IMR-90 (cell line): ENCODE measurements around the gene ANXA7. TPM values are rescaled to one million over a fixed set of nuclear protein-coding genes. Genes with fewer than 3 reads are reported as not detected.

Experiments used
- ATAC-seq: fragments of 200-7000 bp; cut with Tn5 transposase; 2 replicates; pipeline ENCODE4 v1.9.1; 2020; ENCODE audit warnings: low read depth, mild to moderate bottlenecking, moderate library complexity
- BruUV-seq: library from RNA; stranded (reverse); fragments of 400-500 nt; replicated peaks from 2 replicates; lab custom pipeline; 2021; lab: Mats Ljungman, UMichigan
- CTCF ChIA-PET: fragments of 300-600 bp; formaldehyde crosslinking; extraction: SDS; loops from one replicate; lab custom pipeline; 2021; ENCODE audit warnings: antibody characterized with exemption; lab: Yijun Ruan, JAX
- POLR2A ChIA-PET: fragments of 300-600 bp; sonication (Branson Sonifier 250); formaldehyde crosslinking; loops from one replicate; lab custom pipeline; 2022; ENCODE audit warnings: antibody characterized with exemption; ENCODE audit not compliant: unreplicated experiment; lab: Charles Lee
- DNase-seq: peaks from one replicate; pipeline ENCODE4 v3.0.0; 2013
- H2AFZ ChIP-seq: replicated peaks from 2 replicates; pipeline ENCODE3; 2013; ENCODE audit warnings: low read length, mild to moderate bottlenecking; ENCODE audit not compliant: poor library complexity
- H2AK5ac ChIP-seq: 2 replicates; pipeline ENCODE4 v1.6.1; 2013; ENCODE audit warnings: low read depth, low read length, inconsistent platforms
- H2AK9ac ChIP-seq: replicated peaks from 2 replicates; pipeline ENCODE3; 2013; ENCODE audit warnings: mild to moderate bottlenecking, low read depth, low read length, moderate library complexity; ENCODE audit not compliant: poor library complexity
- H2BK120ac ChIP-seq: 2 replicates; pipeline ENCODE4 v1.6.1; 2013; ENCODE audit warnings: low read depth, low read length, inconsistent platforms
- H2BK15ac ChIP-seq: 3 replicates; pipeline ENCODE4 v1.6.1; 2013; ENCODE audit warnings: low read depth, low read length, inconsistent platforms
- H2BK20ac ChIP-seq: 2 replicates; pipeline ENCODE4 v1.6.1; 2013; ENCODE audit warnings: low read depth, mild to moderate bottlenecking, inconsistent platforms, low read length, moderate library complexity
- H2BK5ac ChIP-seq: 2 replicates; pipeline ENCODE4 v1.6.1; 2013; ENCODE audit warnings: mild to moderate bottlenecking, low read depth, low read length, inconsistent platforms; ENCODE audit not compliant: poor library complexity, severe bottlenecking
- H3K14ac ChIP-seq: replicated peaks from 2 replicates; pipeline ENCODE4 v1.6.1; 2013; ENCODE audit warnings: low read depth, low read length, inconsistent platforms
- H3K18ac ChIP-seq: 2 replicates; pipeline ENCODE4 v1.6.1; 2013; ENCODE audit warnings: low read depth, low read length, control low read depth
- H3K23ac ChIP-seq: 2 replicates; pipeline ENCODE4 v1.6.1; 2013; ENCODE audit warnings: low read depth, low read length, inconsistent platforms
- H3K27ac ChIP-seq: 2 replicates; pipeline ENCODE4 v1.5.1; 2013; ENCODE audit warnings: mild to moderate bottlenecking, control low read depth, low read length; ENCODE audit not compliant: insufficient read depth
- H3K27me3 ChIP-seq: 2 replicates; pipeline ENCODE4 v1.6.1; 2013; ENCODE audit warnings: low read length; ENCODE audit not compliant: control insufficient read depth, insufficient read depth
- H3K36me3 ChIP-seq: 2 replicates; pipeline ENCODE4 v1.6.1; 2013; ENCODE audit warnings: low read length, mixed read lengths; ENCODE audit not compliant: control insufficient read depth, insufficient read depth
- H3K4ac ChIP-seq: 2 replicates; pipeline ENCODE4 v1.6.1; 2013; ENCODE audit warnings: low read depth, low read length, inconsistent platforms
- H3K4me1 ChIP-seq: 2 replicates; pipeline ENCODE4 v1.6.1; 2013; ENCODE audit warnings: low read length, mixed read lengths; ENCODE audit not compliant: control insufficient read depth, insufficient read depth
- H3K4me2 ChIP-seq: 2 replicates; pipeline ENCODE4 v1.6.1; 2013; ENCODE audit warnings: low read depth, mild to moderate bottlenecking, control low read depth, low read length, moderate library complexity
- H3K4me3 ChIP-seq: 2 replicates; pipeline ENCODE4 v1.5.1; 2013; ENCODE audit warnings: low read depth, mild to moderate bottlenecking, control low read depth, low read length, moderate library complexity; ENCODE audit not compliant: insufficient read depth
- H3K56ac ChIP-seq: 2 replicates; pipeline ENCODE4 v1.6.1; 2013; ENCODE audit warnings: low read length, inconsistent platforms; ENCODE audit not compliant: insufficient read depth; ENCODE audit errors: extremely low read depth
- H3K79me1 ChIP-seq, 2 experiments: 2 replicates each; pipeline ENCODE4 v1.6.1; 2013; ENCODE audit warnings: low read length in 2 of 2, inconsistent platforms in 1 of 2, low read depth in 1 of 2
- H3K9ac ChIP-seq: 2 replicates; pipeline ENCODE4 v1.6.1; 2013; ENCODE audit warnings: low read depth, low read length, control low read depth
- H3K9me1 ChIP-seq: 2 replicates; pipeline ENCODE4 v1.6.1; 2013; ENCODE audit warnings: low read length, inconsistent platforms; ENCODE audit not compliant: insufficient read depth
- H3K9me3 ChIP-seq: 2 replicates; pipeline ENCODE4 v1.6.1; 2013; ENCODE audit warnings: low read length; ENCODE audit not compliant: control insufficient read depth, insufficient read depth
- H4K20me1 ChIP-seq: 2 replicates; pipeline ENCODE4 v1.6.1; 2013; ENCODE audit warnings: low read length, inconsistent platforms; ENCODE audit not compliant: insufficient read depth
- H4K5ac ChIP-seq: 2 replicates; pipeline ENCODE4 v1.6.1; 2013; ENCODE audit warnings: mild to moderate bottlenecking, low read depth, low read length, control low read depth
- H4K8ac ChIP-seq, 2 experiments: 2 replicates each; pipeline ENCODE4 v1.6.1; 2013; ENCODE audit warnings: low read depth in 2 of 2, low read length in 2 of 2, control low read depth in 1 of 2, inconsistent platforms in 1 of 2
- H4K91ac ChIP-seq: 2 replicates; pipeline ENCODE4 v1.6.1; 2013; ENCODE audit warnings: low read depth, low read length, inconsistent platforms; ENCODE audit not compliant: insufficient read depth
- BHLHE40 ChIP-seq: fragments of 150-350 bp; IDR thresholded peaks from 2 replicates; pipeline ENCODE4 v1.6.1; 2016; ENCODE audit warnings: mild to moderate bottlenecking, low read depth, low read length
- CTCF ChIP-seq: conservative IDR thresholded peaks from 2 replicates; pipeline ENCODE4 v1.5.1; 2012; ENCODE audit warnings: mild to moderate bottlenecking, low read depth, low read length, improper control_type of control experiment
- ELK1 ChIP-seq: fragments of 150-350 bp; IDR thresholded peaks from 2 replicates; pipeline ENCODE4 v1.6.1; 2016; ENCODE audit warnings: low read depth, mild to moderate bottlenecking, low read length, moderate library complexity, borderline replicate concordance
- MAZ ChIP-seq: IDR thresholded peaks from 2 replicates; pipeline ENCODE4 v1.6.1; 2012; ENCODE audit warnings: low read depth, mild to moderate bottlenecking, low read length, improper control_type of control experiment, moderate library complexity, borderline replicate concordance
- MXI1 ChIP-seq: IDR thresholded peaks from 2 replicates; pipeline ENCODE4 v1.6.1; 2012; ENCODE audit warnings: low read depth, mild to moderate bottlenecking, low read length, moderate library complexity, borderline replicate concordance
- NFE2L2 ChIP-seq: fragments of 150-350 bp; IDR thresholded peaks from 2 replicates; pipeline ENCODE4 v1.6.1; 2016; ENCODE audit warnings: low read depth, mild to moderate bottlenecking, low read length
- RAD21 ChIP-seq: IDR thresholded peaks from 2 replicates; pipeline ENCODE4 v1.6.1; 2012; ENCODE audit warnings: low read length, improper control_type of control experiment
- RCOR1 ChIP-seq: IDR thresholded peaks from 2 replicates; pipeline ENCODE4 v1.6.1; 2012; ENCODE audit warnings: mild to moderate bottlenecking, low read length, improper control_type of control experiment; ENCODE audit not compliant: insufficient replicate concordance
- RFX5 ChIP-seq: IDR thresholded peaks from 2 replicates; pipeline ENCODE4 v1.8.0; 2012; ENCODE audit warnings: low read depth, mild to moderate bottlenecking, low read length, moderate library complexity
- SMC3 ChIP-seq: fragments of 150-350 bp; IDR thresholded peaks from 2 replicates; pipeline ENCODE4 v1.6.1; 2016; ENCODE audit warnings: low read depth, mild to moderate bottlenecking, antibody characterized with exemption, low read length, moderate library complexity
- USF2 ChIP-seq: fragments of 150-350 bp; IDR thresholded peaks from 2 replicates; pipeline ENCODE4 v1.6.1; 2017; ENCODE audit warnings: mild to moderate bottlenecking, antibody characterized with exemption, low read length, low read depth
- WGBS, 2 experiments: methylation state at CpG; one replicate each; pipeline versions ENCODE4 v1.1.5 to v1.1.7; 2013; ENCODE audit warnings: missing lambda C conversion rate in 2 of 2; ENCODE audit not compliant: insufficient read length in 1 of 2; ENCODE audit errors: extremely low coverage in 2 of 2; 5-methylcytosine and 5-hydroxymethylcytosine counted together
- dilution Hi-C: fragments of 300-500 bp; cut with HindIII; formaldehyde crosslinking; loops from one replicate; pipeline ENCODE4 v1.14.3; 2018; ENCODE audit warnings: low sequenced_read_pairs; ENCODE audit not compliant: unreplicated experiment
- in situ Hi-C: fragments of 300-500 bp; cut with MboI; formaldehyde crosslinking; loops from 3 replicates; pipeline ENCODE4 v1.14.3; 2019; ENCODE audit warnings: low sequenced_read_pairs, inconsistent platforms, mixed read lengths
- intact Hi-C: fragments of 100-400 bp; cut with micrococcal nuclease; formaldehyde crosslinking; loops from 2 replicates; pipeline ENCODE4 v1.10.0; 2022
- polyA plus RNA-seq, 3 experiments: library from polyadenylated mRNA; depleted of rRNA; stranded (reverse); fragments of >200 nt; gene quantifications; 2 replicates each; pipeline ENCODE4 v1.2.3, GENCODE V29; 2012; ENCODE audit warnings: low replicate concordance in 1 of 3
- total RNA-seq: library from RNA; depleted of rRNA; stranded (reverse); fragments of >200 nt; gene quantifications from 2 replicates; pipeline ENCODE4 v1.2.3, GENCODE V29; 2012

ANXA7 gene
- total and polyA plus RNA-seq, 2 of the 4 experiments (the other 2 are of a cell fraction): 77.4 to 120 TPM

- CTCF ChIA-PET: no interaction called here
- ATAC-seq: no peak
- H3K4ac ChIP-seq: no peak overlapping the region
- no peak overlapping the region for H3K56ac ChIP-seq
- H4K20me1 ChIP-seq: no peaks in the 10 kb centered on the region
- no peaks in the 10 kb centered on the region for H3K79me1 ChIP-seq
- no peak overlapping the region for H2BK15ac ChIP-seq
- BruUV-seq: no TSS peak
- no peak overlapping the region for H2BK20ac ChIP-seq
- POLR2A ChIA-PET: no interaction called here
- no peaks in the 10 kb centered on the region for H3K36me3 ChIP-seq
- no peak overlapping the region for H4K8ac ChIP-seq
- 0% methylated on average over 1 of the region's 8 CpGs; no CpG with 5 or more reads in 1 of the 2 experiments for WGBS, 2 experiments
- no peaks in the 10 kb centered on the region for H3K9me1 ChIP-seq
- H4K91ac ChIP-seq: no peak overlapping the region
- no peak overlapping the region for H3K23ac ChIP-seq
- no peaks in the 10 kb centered on the region for H3K9me3 ChIP-seq
- no peaks in the 10 kb centered on the region for H3K4me1 ChIP-seq
- no peak overlapping the region for H2AK5ac ChIP-seq
- H2BK120ac ChIP-seq: no peak overlapping the region
- no peak for DNase-seq
- H3K18ac ChIP-seq: no peak overlapping the region
- no peak overlapping the region for H2AK9ac ChIP-seq
- H3K4me2 ChIP-seq: no peak overlapping the region
- H3K4me3 ChIP-seq: no peak overlapping the region
- H3K27ac ChIP-seq: no peak overlapping the region
- no peak overlapping the region for H2AFZ ChIP-seq
- dilution Hi-C loops: no loop called here
- H3K14ac ChIP-seq: no peak overlapping the region
- TF ChIP-seq CTCF (no peak), RFX5 (no peak), NFE2L2 (no peak), RAD21 (no peak), USF2 (no peak), ELK1 (no peak), SMC3 (no peak), MAZ (no peak), BHLHE40 (no peak), MXI1 (no peak), RCOR1 (no peak)
- H4K5ac ChIP-seq: no peak overlapping the region
- no peak overlapping the region for H3K9ac ChIP-seq
- in situ Hi-C loops: no loop called here
- peaks cover 5% of the 10 kb centered on the region for H3K27me3 ChIP-seq
- H2BK5ac ChIP-seq: no peak overlapping the region
- intact Hi-C loops: loop anchor here (10.0 kb wide), 1 partner anchor 144 kb away; no protein-coding TSS in a partner anchor
These were observed 75.0 kb downstream of the ANXA7 start for GRCh38 chr10:73338801-73339368.
